ENCODE results near the gene SEPHS2. TPM values are rescaled to one million over a fixed set of nuclear protein-coding genes. Genes with fewer than 3 reads are reported as not detected.
A peak's percentile ranks its signal among the peaks of the same experiment; 100 is the strongest.
"Not testable (repeated sequence)": the region's sequence is repeated elsewhere in the genome, so short reads cannot be mapped to it uniquely, and the experiment has no call there.

The SEPHS2 gene
- total and polyA plus RNA-seq, 2 donors from 2014 or later, result 82.3 to 137 TPM

- FAIRE-seq, result no peak
- H3K27me3 ChIP-seq (ENCODE audit: control insufficient read depth, insufficient read depth, low read length), result no peaks in the 10 kb centered on the region
- intact Hi-C loops (cut with DNase I), result loop anchor here (10.0 kb wide), 1 partner anchor 58 kb away; no protein-coding TSS in a partner anchor
These were observed 10.6 kb upstream of the SEPHS2 start for GRCh38 chr16:30456302-30456701.

GRCh38 chr16:30452709-30453580, 7.3 kb upstream of the SEPHS2 start:
- H3K36me3 ChIP-seq (ENCODE audit: control insufficient read depth in 2 of 3, insufficient read depth in 3 of 3, low read length in 3 of 3); H3K4me1 ChIP-seq (ENCODE audit: control insufficient read depth in 2 of 3, insufficient read depth in 2 of 3, low read depth in 1 of 3, low read length in 3 of 3); H3K27me3 ChIP-seq (ENCODE audit: control insufficient read depth, insufficient read depth, low read length); H3K4me3 ChIP-seq (ENCODE audit: low read length in 3 of 3); FAIRE-seq; H3K9me3 ChIP-seq (ENCODE audit: control insufficient read depth in 2 of 3, insufficient read depth in 1 of 3, low read length in 3 of 3); H3K9ac ChIP-seq (ENCODE audit: low read length in 3 of 3); H3K27ac ChIP-seq (ENCODE audit: low read depth in 2 of 2, low read length in 2 of 2): not testable (repeated sequence)
- DNase-seq, result peak in 1 of 5 donors; percentile 15
- intact Hi-C loops (cut with DNase I), result loop anchor here (10.0 kb wide), 1 partner anchor 62 kb away; no protein-coding TSS in a partner anchor

More at GRCh38 chr16:30456302-30456701, 10.6 kb upstream of the SEPHS2 start:
- no peak for DNase-seq
- H3K27ac ChIP-seq (ENCODE audit: low read depth in 2 of 2, low read length in 2 of 2), result no peak overlapping the region
- H3K36me3 ChIP-seq (ENCODE audit: control insufficient read depth in 2 of 3, insufficient read depth in 3 of 3, low read length in 3 of 3), result no peaks in the 10 kb centered on the region
- TF ChIP-seq CTCF (IDR thresholded peaks at IDR 0.05; ENCODE audit: borderline replicate concordance, extremely low read depth, insufficient read depth), result no peak
- H3K4me1 ChIP-seq (ENCODE audit: control insufficient read depth in 2 of 3, insufficient read depth in 2 of 3, low read depth in 1 of 3, low read length in 3 of 3), result no peaks in the 10 kb centered on the region
- H3K9ac ChIP-seq (ENCODE audit: low read length in 3 of 3), result no peak overlapping the region
- no peak overlapping the region for H3K4me3 ChIP-seq (ENCODE audit: low read length in 3 of 3)
- H3K9me3 ChIP-seq (ENCODE audit: control insufficient read depth in 2 of 3, insufficient read depth in 1 of 3, low read length in 3 of 3), result no peaks in the 10 kb centered on the region

- Histone ChIP-seq H3K27me3 (ENCODE audit: control insufficient read depth, insufficient read depth, low read length) (no peaks in the 10 kb centered on the region), H3K4me3 (ENCODE audit: low read length in 3 of 3) (no peak overlapping the region), H3K9ac (ENCODE audit: low read length in 3 of 3) (no peak overlapping the region), H3K9me3 (ENCODE audit: control insufficient read depth in 2 of 3, insufficient read depth in 1 of 3, low read length in 3 of 3) (peaks cover 0 to 10% (median 0%) of the 10 kb centered on the region in 3 donors), H3K27ac (ENCODE audit: low read depth in 2 of 2, low read length in 2 of 2) (no peak overlapping the region), H3K4me1 (ENCODE audit: control insufficient read depth in 2 of 3, insufficient read depth in 2 of 3, low read depth in 1 of 3, low read length in 3 of 3) (peaks cover 0 to 15% (median 8%) of the 10 kb centered on the region in 3 donors), H3K36me3 (ENCODE audit: control insufficient read depth in 2 of 3, insufficient read depth in 3 of 3, low read length in 3 of 3) (peaks cover 3 to 7% (median 4%) of the 10 kb centered on the region in 3 donors)
- FAIRE-seq (no peak), DNase-seq (no peak)
- no peak for TF ChIP-seq CTCF (IDR thresholded peaks at IDR 0.05; ENCODE audit: borderline replicate concordance, extremely low read depth, insufficient read depth)
- intact Hi-C loops (cut with DNase I), result no loop called here
These were observed 3.4 kb upstream of the SEPHS2 start for GRCh38 chr16:30449116-30449435.

- peak overlapping the region in 2 of 3 donors; percentile 16 to 20 for H3K4me3 ChIP-seq (ENCODE audit: low read length in 3 of 3)
- H3K9me3 ChIP-seq (ENCODE audit: control insufficient read depth in 2 of 3, insufficient read depth in 1 of 3, low read length in 3 of 3), result peaks cover 0 to 12% (median 0%) of the 10 kb centered on the region in 3 donors
- peaks cover 3 to 13% (median 4%) of the 10 kb centered on the region in 3 donors for H3K36me3 ChIP-seq (ENCODE audit: control insufficient read depth in 2 of 3, insufficient read depth in 3 of 3, low read length in 3 of 3)
- DNase-seq (peak in 2 of 5 donors; percentile 66 to 77), FAIRE-seq (no peak)
- H3K4me1 ChIP-seq (ENCODE audit: control insufficient read depth in 2 of 3, insufficient read depth in 2 of 3, low read depth in 1 of 3, low read length in 3 of 3), result peaks cover 0 to 15% (median 8%) of the 10 kb centered on the region in 3 donors
- no peaks in the 10 kb centered on the region for H3K27me3 ChIP-seq (ENCODE audit: control insufficient read depth, insufficient read depth, low read length)
- peak overlapping the region; percentile 83 to 85 for H3K27ac ChIP-seq (ENCODE audit: low read depth in 2 of 2, low read length in 2 of 2)
- intact Hi-C loops (cut with DNase I), result no loop called here
- TF ChIP-seq CTCF (IDR thresholded peaks at IDR 0.05; ENCODE audit: borderline replicate concordance, extremely low read depth, insufficient read depth), result no peak
- H3K9ac ChIP-seq (ENCODE audit: low read length in 3 of 3), result peak overlapping the region in 1 of 3 donors; percentile 37
These were observed 2.0 kb upstream of the SEPHS2 start for GRCh38 chr16:30447512-30448226.

All from kidney (tissue), 14 donors.